Left renal pelvis (tissue), 4 donors: ENCODE data around the gene AREL1. TPM values are rescaled to one million over a fixed set of nuclear protein-coding genes. Genes with fewer than 3 reads are reported as not detected.

ENCODE experiments used
- DNase-seq, 4 donors: peaks; one replicate each; pipeline ENCODE4 v3.0.0-alpha.2; 2013; ENCODE audit warnings: low read depth in 4 of 4, low spot score in 3 of 4
- polyA plus RNA-seq, 4 donors: library from polyadenylated mRNA; unstranded; fragments of 120-200 nt; gene quantifications; one replicate each; pipeline ENCODE4 v1.2.1, GENCODE V29; 2013; ENCODE audit not compliant: insufficient read length in 4 of 4

The AREL1 gene
- polyA plus RNA-seq, 4 donors: 25.6 to 42.9 (median 37.9) TPM

GRCh38 chr14:74614508-74615495, 98.1 kb downstream of the AREL1 start:
- no peak for DNase-seq

GRCh38 chr14:74613211-74613914, 99.5 kb downstream of the AREL1 start:
- no peak for DNase-seq

DNA sequence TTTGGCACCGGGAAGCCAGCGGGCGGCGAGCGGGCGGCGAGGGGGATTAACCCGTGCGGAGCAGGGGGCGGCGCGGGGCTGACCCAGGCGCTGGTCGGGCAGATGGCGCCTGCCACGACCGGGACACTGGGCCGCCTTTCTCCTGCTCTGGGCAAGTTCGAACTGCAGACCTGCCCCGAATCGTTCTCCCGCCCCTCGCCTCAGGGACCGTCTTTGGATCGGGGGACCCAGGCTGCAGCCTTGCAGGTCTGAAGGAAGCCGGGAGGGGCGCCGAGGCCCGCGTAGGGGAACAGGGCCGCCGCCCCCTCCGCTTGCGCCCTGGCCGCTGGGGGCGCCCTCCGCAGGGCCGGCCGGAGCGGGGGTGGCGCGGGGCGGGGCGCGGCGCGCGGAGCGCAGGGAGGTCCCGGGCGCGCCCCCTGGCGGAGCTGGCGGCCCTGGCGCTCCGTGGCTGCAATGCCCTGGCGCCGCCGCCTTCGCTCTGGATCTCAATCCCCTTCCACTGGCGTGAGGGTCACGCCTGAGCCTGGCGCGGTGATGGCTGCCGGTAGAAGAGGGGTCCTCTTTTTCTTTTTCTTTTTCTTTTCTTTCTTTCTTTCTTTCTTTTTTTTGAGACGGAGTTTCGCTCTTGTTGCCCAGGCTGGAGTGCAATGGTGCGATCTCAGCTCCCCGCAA, 100.4 kb downstream of the AREL1 start:
- peak in 1 of 4 donors; percentile 55 for DNase-seq

GRCh38 chr14:74611650-74612349, 101.1 kb downstream of the AREL1 start, which contains the start of gene LTBP2:
Gene LTBP2 (minus strand): TSS chr14:74612237. CDS start chr14:74611944, 293 bp downstream.
- no peak for DNase-seq

Other genes starting within 250 kb of the AREL1 start
- 100 to 1,000 TPM; 228 to 346 (median 322) TPM for gene NPC2, start 219.8 kb downstream of the AREL1 start, polyA plus RNA-seq
- gene ISCA2, start 219.3 kb downstream of the AREL1 start, polyA plus RNA-seq: 10 to 100 TPM; 27.4 to 46.1 (median 37.7) TPM
- gene LTBP2, start 100.8 kb downstream of the AREL1 start, polyA plus RNA-seq: 10 to 100 TPM in 1 of 4 donors, 1 to 10 TPM in 3; 2.8 to 96.5 (median 7.9) TPM
- gene FCF1, start 64 bp upstream of the AREL1 start, polyA plus RNA-seq: 10 to 100 TPM; 47.0 to 69.5 (median 62.2) TPM
- gene YLPM1, start 50.2 kb upstream of the AREL1 start, polyA plus RNA-seq: 100 to 1,000 TPM in 1 of 4 donors, 10 to 100 TPM in 3; 80.2 to 112 (median 91.5) TPM
- 1 to 10 TPM in 2 of 4 donors, under 1 TPM in 2; 0.37 to 3.0 (median 0.83) TPM for gene PROX2, start 163.1 kb upstream of the AREL1 start, polyA plus RNA-seq
- gene DLST, start 168.8 kb upstream of the AREL1 start, polyA plus RNA-seq: 100 to 1,000 TPM in 3 of 4 donors, 10 to 100 TPM in 1; 74.3 to 122 (median 113) TPM
- 1 to 10 TPM in 2 of 4 donors, under 1 TPM in 2; 0.72 to 1.8 (median 1.2) TPM for gene RPS6KL1, start 210.2 kb upstream of the AREL1 start, polyA plus RNA-seq
- 10 to 100 TPM in 1 of 4 donors, 1 to 10 TPM in 3; 5.7 to 12.5 (median 8.4) TPM for gene PGF, start 242.5 kb upstream of the AREL1 start, polyA plus RNA-seq